Neural cell (in vitro differentiated cells): Measurements from ENCODE around the gene BICC1. TPM values are rescaled to one million over a fixed set of nuclear protein-coding genes. Genes with fewer than 3 reads are reported as not detected.

ENCODE experiments used
- H2AFZ ChIP-seq: fragments of 200-600, 300-800 bp; sonication (generic), shearing (Covaris generic); 2 replicates; pipeline ENCODE4 v1.6.0; 2014; ENCODE audit warnings: low read depth, mild to moderate bottlenecking, antibody characterized with exemption, low read length, moderate library complexity
- H3F3A ChIP-seq: fragments of 200-600 bp; shearing (Covaris generic); 2 replicates; pipeline ENCODE4 v1.6.1; 2016; ENCODE audit warnings: mild to moderate bottlenecking, moderate library complexity, mixed read lengths, antibody characterized with exemption, low read length; ENCODE audit not compliant: insufficient read depth, poor library complexity, severe bottlenecking
- H3K27ac ChIP-seq: fragments of 200-600, 300-800 bp; sonication (generic), shearing (Covaris generic); 2 replicates; pipeline ENCODE4 v1.5.1; 2014; ENCODE audit warnings: mild to moderate bottlenecking, low read length, moderate library complexity
- H3K27me3 ChIP-seq: fragments of 300-800, 200-600 bp; sonication (generic), shearing (Covaris generic); 2 replicates; pipeline ENCODE4 v1.6.0; 2014; ENCODE audit warnings: mild to moderate bottlenecking, low read depth, low read length, moderate library complexity; ENCODE audit not compliant: insufficient read depth
- H3K36me3 ChIP-seq: fragments of 300-800, 200-600 bp; sonication (generic), shearing (Covaris generic); 2 replicates; pipeline ENCODE4 v1.5.1; 2014; ENCODE audit warnings: mild to moderate bottlenecking, antibody characterized with exemption, low read length, moderate library complexity; ENCODE audit not compliant: insufficient read depth
- H3K4me2 ChIP-seq: fragments of 300-800, 200-600 bp; sonication (generic), shearing (Covaris generic); 2 replicates; pipeline ENCODE4 v1.6.0; 2014; ENCODE audit warnings: mild to moderate bottlenecking, low read length
- H3K4me3 ChIP-seq: fragments of 300-800, 200-600 bp; sonication (generic), shearing (Covaris generic); 2 replicates; pipeline ENCODE4 v1.5.1; 2014; ENCODE audit warnings: mild to moderate bottlenecking, low read length, moderate library complexity
- H3K79me2 ChIP-seq: fragments of 200-600 bp; shearing (Covaris generic); replicated peaks from 2 replicates; pipeline ENCODE4 v1.6.0; 2014; ENCODE audit warnings: mild to moderate bottlenecking, low read length, moderate library complexity; ENCODE audit not compliant: insufficient read depth
- H3K9ac ChIP-seq: fragments of 300-800, 200-600 bp; sonication (generic), shearing (Covaris generic); 2 replicates; pipeline ENCODE4 v1.6.1; 2016; ENCODE audit warnings: mild to moderate bottlenecking, low read length, mixed read lengths
- H3K9me2 ChIP-seq: fragments of 200-600 bp; shearing (Covaris generic); 2 replicates; pipeline ENCODE4 v1.6.1; 2016; ENCODE audit warnings: mild to moderate bottlenecking, low read length, mixed read lengths; ENCODE audit not compliant: insufficient read depth
- H3K9me3 ChIP-seq: fragments of 200-600, 300-800 bp; sonication (generic), shearing (Covaris generic); 2 replicates; pipeline ENCODE4 v1.6.1; 2016; ENCODE audit warnings: mild to moderate bottlenecking, mixed run types, low read length, moderate library complexity, mixed read lengths
- H4K20me1 ChIP-seq: fragments of 200-600 bp; shearing (Covaris generic); 2 replicates; pipeline ENCODE4 v1.6.1; 2016; ENCODE audit warnings: mild to moderate bottlenecking, mixed run types; ENCODE audit not compliant: insufficient read depth
- CTCF ChIP-seq: fragments of 450-650 bp; IDR thresholded peaks from 2 replicates; pipeline ENCODE4 v1.5.1; 2014; ENCODE audit warnings: antibody characterized with exemption, mild to moderate bottlenecking, moderate library complexity; ENCODE audit not compliant: poor library complexity, severe bottlenecking
- EP300 ChIP-seq: fragments of 450-650 bp; conservative IDR thresholded peaks from 2 replicates; pipeline ENCODE4 v1.6.1; 2014; ENCODE audit warnings: antibody characterized with exemption, mild to moderate bottlenecking, moderate library complexity; ENCODE audit not compliant: poor library complexity, severe bottlenecking
- EZH2 ChIP-seq: fragments of 200-600, 300-800 bp; shearing (Covaris generic), sonication (generic); IDR thresholded peaks from 2 replicates; pipeline ENCODE4 v1.6.1; 2014; ENCODE audit warnings: antibody characterized with exemption, low read length, borderline replicate concordance, mild to moderate bottlenecking; ENCODE audit not compliant: insufficient read depth, poor library complexity, severe bottlenecking
- MXI1 ChIP-seq: fragments of 450-650 bp; conservative IDR thresholded peaks from 2 replicates; pipeline ENCODE4 v1.6.1; 2014; ENCODE audit warnings: antibody characterized with exemption, mild to moderate bottlenecking; ENCODE audit not compliant: poor library complexity, severe bottlenecking
- POLR2AphosphoS5 ChIP-seq: IDR thresholded peaks from 2 replicates; pipeline ENCODE4 v1.6.1; 2012
- RAD21 ChIP-seq: fragments of 450-650 bp; conservative IDR thresholded peaks from 2 replicates; pipeline ENCODE4 v1.6.1; 2014; ENCODE audit warnings: antibody characterized with exemption, mild to moderate bottlenecking, moderate library complexity
- REST ChIP-seq: IDR thresholded peaks from 2 replicates; pipeline ENCODE4 v1.6.1; 2012; ENCODE audit warnings: borderline replicate concordance
- SMC3 ChIP-seq: fragments of 450-650 bp; conservative IDR thresholded peaks from 2 replicates; pipeline ENCODE4 v1.6.1; 2014; ENCODE audit warnings: antibody characterized with exemption, mild to moderate bottlenecking, moderate library complexity; ENCODE audit not compliant: poor library complexity
- TAF1 ChIP-seq: IDR thresholded peaks from 2 replicates; pipeline ENCODE4 v1.6.1; 2012; ENCODE audit warnings: low read depth
- polyA plus RNA-seq: library from polyadenylated mRNA; depleted of rRNA; stranded (reverse); fragments of >200 nt; gene quantifications from 2 replicates; pipeline ENCODE4 v1.2.3, GENCODE V29; 2014

Gene BICC1
- polyA plus RNA-seq, 1 donor from 2014 or later: 7.6 TPM

DNA sequence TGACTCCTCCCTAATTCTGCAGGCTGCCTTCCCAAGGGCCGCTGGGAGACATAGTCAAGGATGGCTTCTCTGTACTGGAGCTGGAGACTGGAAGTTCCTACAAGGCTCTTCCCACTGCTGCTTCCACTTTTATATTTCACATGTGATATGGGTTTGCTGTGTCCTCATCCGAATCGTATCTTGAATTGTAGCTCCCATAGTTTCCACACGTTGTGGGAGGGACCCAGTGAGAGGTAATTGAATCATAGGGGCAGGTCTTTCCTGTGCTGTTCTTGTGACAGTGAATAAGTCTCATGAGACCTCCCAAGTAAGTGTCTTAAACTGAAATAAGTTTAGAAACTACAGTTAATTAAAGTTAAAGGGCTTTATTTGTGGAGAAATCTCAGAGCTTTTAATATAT is 47.0 kb upstream of the BICC1 start:
- Histone ChIP-seq H3K4me3 (no peak overlapping the region), H2AFZ (no peak overlapping the region), H3K9me2 (no peaks in the 10 kb centered on the region), H3K27ac (no peak overlapping the region), H3K27me3 (no peaks in the 10 kb centered on the region), H3K79me2 (no peaks in the 10 kb centered on the region), H3K4me2 (no peak overlapping the region), H4K20me1 (no peaks in the 10 kb centered on the region), H3K9ac (no peak overlapping the region), H3F3A (no peaks in the 10 kb centered on the region), H3K36me3 (no peaks in the 10 kb centered on the region), H3K9me3 (no peaks in the 10 kb centered on the region)
- TF ChIP-seq MXI1 (no peak), EZH2 (no peak), POLR2AphosphoS5 (no peak), EP300 (no peak)

DNA sequence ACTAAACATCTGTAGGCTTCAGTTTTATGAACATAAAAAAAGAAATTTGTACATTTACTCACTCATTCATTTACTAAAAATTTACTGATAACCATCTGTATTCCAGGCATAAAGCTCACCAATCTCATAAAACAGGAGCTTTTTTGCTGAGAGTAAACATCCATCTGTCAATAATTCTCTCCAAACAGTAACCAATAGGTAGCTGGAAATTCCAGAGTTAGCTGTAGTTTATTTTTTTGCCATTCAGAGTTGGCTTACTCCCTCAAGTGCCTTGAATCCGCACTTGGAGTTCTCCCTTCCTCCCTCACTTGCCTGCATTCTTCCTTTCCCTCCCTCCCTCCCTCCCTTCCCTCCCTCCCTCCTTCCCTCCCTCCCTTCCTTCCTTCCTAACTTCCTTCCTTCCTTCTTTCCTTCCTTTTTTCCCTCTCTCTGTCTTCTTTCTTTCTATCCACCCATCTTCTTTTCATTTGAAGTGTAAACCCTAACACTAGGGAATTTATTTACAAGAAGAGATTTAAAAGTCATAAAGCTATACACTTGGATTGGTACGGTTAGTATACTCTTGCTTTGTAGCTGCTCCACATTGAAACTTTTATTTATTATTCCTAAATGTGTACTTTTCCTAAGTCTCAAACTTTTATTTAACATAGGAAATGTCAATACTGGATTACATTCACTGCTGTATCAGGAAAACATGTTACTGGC is 44.6 kb upstream of the BICC1 start:
- H3K27me3 ChIP-seq: no peaks in the 10 kb centered on the region
- H3K9me3 ChIP-seq: no peaks in the 10 kb centered on the region
- H3K4me2 ChIP-seq: no peak overlapping the region
- H3K79me2 ChIP-seq: no peaks in the 10 kb centered on the region
- no peak overlapping the region for H2AFZ ChIP-seq
- no peak for TF ChIP-seq CTCF
- TF ChIP-seq MXI1: no peak
- TF ChIP-seq SMC3: no peak
- no peak for TF ChIP-seq EZH2
- no peak for TF ChIP-seq RAD21
- no peak for TF ChIP-seq TAF1
- no peak overlapping the region for H3K27ac ChIP-seq
- no peaks in the 10 kb centered on the region for H3K9me2 ChIP-seq
- H3F3A ChIP-seq: no peaks in the 10 kb centered on the region
- no peaks in the 10 kb centered on the region for H3K36me3 ChIP-seq
- no peak overlapping the region for H3K9ac ChIP-seq
- no peaks in the 10 kb centered on the region for H4K20me1 ChIP-seq
- no peak overlapping the region for H3K4me3 ChIP-seq

DNA sequence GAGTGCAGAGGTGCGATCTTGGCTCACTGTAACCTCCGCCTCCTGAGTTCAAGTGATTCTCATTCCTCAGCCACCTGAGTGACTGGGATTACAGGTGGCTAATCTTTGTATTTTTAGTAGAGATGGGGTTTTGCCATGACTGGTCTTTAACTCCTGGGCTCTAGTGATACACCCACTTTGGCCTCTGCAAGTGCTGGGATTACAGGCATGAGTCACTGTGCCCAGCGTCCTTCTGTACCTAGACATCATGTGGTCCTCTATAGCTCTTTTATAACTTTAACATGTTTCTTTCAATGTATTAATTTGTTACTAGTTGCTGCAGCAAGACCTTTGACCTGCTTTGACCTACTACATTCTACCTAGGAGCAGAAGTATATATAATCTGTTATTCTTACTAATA is 38.7 kb upstream of the BICC1 start:
- no peaks in the 10 kb centered on the region for H3K79me2 ChIP-seq
- H3K27me3 ChIP-seq: no peaks in the 10 kb centered on the region
- H3K9me2 ChIP-seq: no peaks in the 10 kb centered on the region
- no peak overlapping the region for H2AFZ ChIP-seq
- H3K9me3 ChIP-seq: no peaks in the 10 kb centered on the region
- TF ChIP-seq CTCF (no peak), POLR2AphosphoS5 (no peak), SMC3 (no peak), EZH2 (no peak), MXI1 (no peak), REST (no peak)
- H3K4me2 ChIP-seq: no peak overlapping the region
- no peak overlapping the region for H3K9ac ChIP-seq
- H3K4me3 ChIP-seq: no peak overlapping the region
- H3K36me3 ChIP-seq: no peaks in the 10 kb centered on the region
- H3K27ac ChIP-seq: no peak overlapping the region
- no peaks in the 10 kb centered on the region for H3F3A ChIP-seq
- no peaks in the 10 kb centered on the region for H4K20me1 ChIP-seq
